Measurements from ENCODE around the gene SCAMP4. TPM values are rescaled to one million over a fixed set of nuclear protein-coding genes. Genes with fewer than 3 reads are reported as not detected.
A peak's percentile ranks its signal among the peaks of the same experiment; 100 is the strongest.

The SCAMP4 gene
- total RNA-seq, 1 experiment from 2014 or later = 81.3 TPM

DNA sequence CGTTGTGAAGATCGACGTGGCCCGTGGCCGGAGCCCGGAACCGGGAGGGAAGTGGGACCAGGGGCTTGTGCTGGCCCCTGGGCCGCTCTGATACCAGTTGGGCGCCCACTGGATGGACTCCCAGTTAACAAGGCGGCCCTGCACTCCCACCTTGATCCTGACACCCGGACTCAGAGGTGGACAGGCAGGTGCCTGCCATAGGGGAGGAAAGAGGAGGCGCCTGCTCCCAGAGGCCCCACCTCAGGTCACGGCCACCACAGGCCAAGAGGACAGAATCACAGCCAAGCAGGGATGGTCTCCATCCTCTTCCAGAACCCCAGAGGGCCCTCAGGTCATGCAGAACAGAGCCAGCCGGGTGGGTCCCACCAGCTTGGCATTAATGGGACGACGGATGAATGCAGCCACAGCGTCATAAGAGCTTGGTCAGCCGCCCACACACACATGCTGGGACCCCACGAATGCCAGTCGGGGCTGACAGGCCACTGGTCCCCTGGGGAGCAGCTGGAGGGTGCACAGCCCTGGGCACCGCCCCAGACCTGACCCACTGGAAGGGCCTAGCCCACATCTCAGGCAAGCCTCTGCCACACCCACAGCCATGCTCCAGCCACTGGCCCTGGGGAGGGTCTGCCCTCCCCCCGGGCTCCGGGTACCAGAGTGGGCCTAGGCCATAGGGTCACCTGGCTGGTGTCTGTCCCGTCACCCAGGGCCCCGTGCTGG is 32.2 kb upstream of the SCAMP4 start:
- CTCF ChIA-PET = no interaction called here
- no peak overlapping the region for H3K27ac Mint-ChIP-seq
- no peaks in the 10 kb centered on the region for H3K9me3 Mint-ChIP-seq
- no peak for TF ChIP-seq ATF1 (CRISPR knock-in tag; IDR thresholded peaks at IDR 0.05)
- TF ChIP-seq, protein P1, sequence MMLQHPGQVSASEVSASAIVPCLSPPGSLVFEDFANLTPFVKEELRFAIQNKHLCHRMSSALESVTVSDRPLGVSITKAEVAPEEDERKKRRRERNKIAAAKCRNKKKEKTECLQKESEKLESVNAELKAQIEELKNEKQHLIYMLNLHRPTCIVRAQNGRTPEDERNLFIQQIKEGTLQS (CRISPR knock-in tag; conservative IDR thresholded peaks at IDR 0.05) = no peak
- no peak for TF ChIP-seq CREB1 (CRISPR knock-in tag; IDR thresholded peaks at IDR 0.05)
- no peak for TF ChIP-seq GRHL2 (CRISPR knock-in tag; IDR thresholded peaks at IDR 0.05; ENCODE audit: insufficient replicate concordance, severe bottlenecking)
- no peak for TF ChIP-seq ZNF317 (CRISPR knock-in tag; IDR thresholded peaks at IDR 0.05; ENCODE audit: borderline replicate concordance, low read depth)
- TF ChIP-seq GABPB1 (CRISPR knock-in tag; IDR thresholded peaks at IDR 0.05) = no peak
- TF ChIP-seq RORB (CRISPR knock-in tag; IDR thresholded peaks at IDR 0.05) = no peak
- TF ChIP-seq, protein P2, sequence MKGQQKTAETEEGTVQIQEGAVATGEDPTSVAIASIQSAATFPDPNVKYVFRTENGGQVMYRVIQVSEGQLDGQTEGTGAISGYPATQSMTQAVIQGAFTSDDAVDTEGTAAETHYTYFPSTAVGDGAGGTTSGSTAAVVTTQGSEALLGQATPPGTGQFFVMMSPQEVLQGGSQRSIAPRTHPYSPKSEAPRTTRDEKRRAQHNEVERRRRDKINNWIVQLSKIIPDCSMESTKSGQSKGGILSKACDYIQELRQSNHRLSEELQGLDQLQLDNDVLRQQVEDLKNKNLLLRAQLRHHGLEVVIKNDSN (CRISPR knock-in tag; IDR thresholded peaks at IDR 0.05) = no peak
- no peak for TF ChIP-seq ZNF416 (CRISPR knock-in tag; IDR thresholded peaks at IDR 0.05)
- no peak for TF ChIP-seq NR2C2 (CRISPR knock-in tag; IDR thresholded peaks at IDR 0.05)
- TF ChIP-seq SP1 (CRISPR knock-in tag; conservative IDR thresholded peaks at IDR 0.05) = no peak
- TF ChIP-seq CTCF (IDR thresholded peaks at IDR 0.05) = no peak
- TF ChIP-seq ZNF232 (CRISPR knock-in tag; IDR thresholded peaks at IDR 0.05) = no peak
- no peak for TF ChIP-seq NR3C1 (CRISPR knock-in tag; conservative IDR thresholded peaks at IDR 0.05; ENCODE audit: low read depth)
- H3K36me3 Mint-ChIP-seq = peaks cover 4% of the 10 kb centered on the region
- DNase-seq (ENCODE audit: low spot score) = no peak
- peaks cover 16% of the 10 kb centered on the region for H3K4me1 Mint-ChIP-seq
- POLR2A ChIA-PET = no interaction called here
- no peak overlapping the region for H3K4me3 Mint-ChIP-seq
- ATAC-seq = no peak
- no peaks in the 10 kb centered on the region for H3K27me3 Mint-ChIP-seq (ENCODE audit: low read depth)

GRCh38 chr19:1873524-1874473 is 31.4 kb upstream of the SCAMP4 start:
- Mint-ChIP-seq H3K4me3 (peak overlapping the region; percentile 99), H3K36me3 (peaks cover 4% of the 10 kb centered on the region), H3K27me3 (ENCODE audit: low read depth) (no peaks in the 10 kb centered on the region), H3K9me3 (no peaks in the 10 kb centered on the region), H3K27ac (peak overlapping the region; percentile 59), H3K4me1 (peaks cover 16% of the 10 kb centered on the region)
- ATAC-seq (no peak), DNase-seq (ENCODE audit: low spot score) (no peak)
- ChIA-PET POLR2A (interaction anchor here (1.9 kb wide), 1 partner anchor 9 kb away, joined by 8 read pairs; no protein-coding TSS in a partner anchor), CTCF (interaction anchor here (0.6 kb wide), 1 partner anchor 1490 kb away, joined by 3 read pairs; no protein-coding TSS in a partner anchor)
- TF ChIP-seq FOXJ3 (CRISPR knock-in tag; IDR thresholded peaks at IDR 0.05; ENCODE audit: borderline replicate concordance) (no peak), ZNF671 (CRISPR knock-in tag; IDR thresholded peaks at IDR 0.05) (no peak), CREB1 (CRISPR knock-in tag; IDR thresholded peaks at IDR 0.05) (no peak), ZNF317 (CRISPR knock-in tag; IDR thresholded peaks at IDR 0.05; ENCODE audit: borderline replicate concordance, low read depth) (no peak), JAZF1 (CRISPR knock-in tag; IDR thresholded peaks at IDR 0.05) (no peak), GTF2I (CRISPR knock-in tag; conservative IDR thresholded peaks at IDR 0.05) (no peak), TEAD4 (CRISPR knock-in tag; IDR thresholded peaks at IDR 0.05) (no peak), NFYB (CRISPR knock-in tag; conservative IDR thresholded peaks at IDR 0.05; ENCODE audit: low read depth) (no peak), ERG (CRISPR knock-in tag; IDR thresholded peaks at IDR 0.05) (no peak), STAT6 (CRISPR knock-in tag; conservative IDR thresholded peaks at IDR 0.05; ENCODE audit: low read depth) (no peak), ZNF219 (CRISPR knock-in tag; IDR thresholded peaks at IDR 0.05; ENCODE audit: borderline replicate concordance) (no peak), MXD4 (CRISPR knock-in tag; IDR thresholded peaks at IDR 0.05; ENCODE audit: borderline replicate concordance) (no peak), ZNF121 (CRISPR knock-in tag; IDR thresholded peaks at IDR 0.05) (no peak), OVOL2 (CRISPR knock-in tag; IDR thresholded peaks at IDR 0.05; ENCODE audit: borderline replicate concordance) (no peak)
- TF ChIP-seq, protein P2 (CRISPR knock-in tag; IDR thresholded peaks at IDR 0.05) = no peak
